GM21423 (cell line): ENCODE results near the gene ALDH1L2.

Experiments
- ATAC-seq: cut with Tn5 transposase; IDR thresholded peaks from one replicate; pipeline ENCODE4 v1.9.1; 2021; ENCODE audit warnings: mild to moderate bottlenecking, moderate library complexity; ENCODE audit not compliant: unreplicated experiment

Gene ALDH1L2

DNA sequence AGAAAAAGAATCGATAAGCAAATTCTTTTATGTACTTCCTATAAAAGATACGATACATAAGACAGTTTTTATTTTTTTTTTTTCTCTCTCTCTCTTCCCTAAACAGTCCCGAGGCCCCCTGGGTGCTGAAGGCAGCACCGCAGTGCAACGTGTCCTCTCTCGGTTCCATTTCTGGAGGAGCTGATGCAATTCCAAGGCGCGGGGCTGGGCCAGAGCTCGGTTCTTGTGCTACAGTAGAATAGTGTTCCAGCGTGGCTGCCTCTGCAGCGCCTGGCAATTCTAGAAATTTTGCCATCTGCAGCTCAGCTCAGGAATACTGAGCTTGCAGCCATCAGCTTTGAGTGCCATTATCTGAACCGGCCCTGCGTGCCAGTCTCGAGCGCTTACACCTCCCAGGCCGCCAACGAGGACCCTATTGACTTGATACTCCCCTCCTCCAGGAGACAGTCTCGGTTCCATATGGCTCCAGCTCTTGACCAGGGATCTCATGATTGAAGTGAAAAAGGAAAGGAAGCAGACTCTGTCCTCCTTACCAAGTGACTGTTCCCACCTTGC is 630 bp downstream of the ALDH1L2 start:
- peak; percentile 29 for ATAC-seq

DNA sequence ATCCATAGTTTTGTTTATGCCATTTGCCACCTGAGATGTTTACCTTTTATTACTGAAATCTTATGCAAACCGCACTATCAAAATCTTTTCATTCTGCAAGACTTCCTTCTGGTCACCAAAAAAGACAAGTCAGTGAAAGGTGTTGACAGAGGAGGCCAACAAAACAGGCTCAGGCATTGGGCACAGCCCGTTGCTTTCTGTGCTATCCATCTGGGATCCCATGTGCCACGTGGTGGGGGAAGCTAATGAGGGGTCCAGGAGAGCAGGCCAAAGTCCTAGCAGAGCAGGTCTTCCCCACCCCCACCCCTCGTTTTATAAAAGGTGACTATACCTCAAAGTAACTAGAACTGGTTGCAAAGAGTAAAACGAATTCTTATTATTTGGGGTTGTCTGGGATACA is 1.2 kb downstream of the ALDH1L2 start:
- ATAC-seq = no peak

DNA sequence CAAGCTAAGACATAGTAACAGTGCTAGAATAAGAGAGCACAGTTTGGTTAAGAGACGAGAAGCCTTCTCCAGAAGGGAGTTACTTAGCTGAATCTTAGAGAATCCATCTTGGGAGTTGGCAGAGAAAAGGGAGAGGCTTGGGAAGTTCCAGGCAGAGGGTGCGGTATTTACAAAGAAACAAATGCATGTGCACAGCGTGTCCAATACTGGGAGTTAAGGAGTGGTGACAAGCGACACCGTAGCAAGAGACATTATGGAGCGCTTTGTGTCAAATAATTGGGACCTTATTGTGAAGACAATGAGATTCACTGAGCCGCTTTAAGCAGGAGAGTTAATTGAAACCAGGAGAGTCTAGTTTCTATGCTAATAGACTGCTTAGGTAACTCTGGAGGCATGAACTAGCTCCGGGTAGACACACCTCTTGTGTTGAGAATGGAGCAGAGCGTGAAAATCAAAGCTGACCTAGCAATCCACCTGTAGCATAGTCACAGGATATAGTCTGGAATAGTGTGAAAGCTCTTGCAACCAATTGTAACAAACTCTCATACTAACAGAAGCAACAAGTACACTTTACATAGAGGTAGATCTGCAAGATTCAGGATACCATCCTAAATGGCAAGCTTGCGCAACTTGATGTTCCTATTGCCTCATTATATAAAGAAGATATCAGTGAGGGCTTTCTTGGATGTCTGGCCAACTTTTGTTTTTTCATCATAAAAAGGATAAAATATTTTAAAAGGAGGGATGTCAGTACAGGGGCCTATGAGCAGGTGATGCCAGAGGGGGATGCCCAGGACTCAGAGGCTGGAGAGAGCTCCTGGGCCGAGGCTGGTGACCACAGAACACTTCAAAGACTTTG is 5.3 kb downstream of the ALDH1L2 start:
- no peak for ATAC-seq

DNA sequence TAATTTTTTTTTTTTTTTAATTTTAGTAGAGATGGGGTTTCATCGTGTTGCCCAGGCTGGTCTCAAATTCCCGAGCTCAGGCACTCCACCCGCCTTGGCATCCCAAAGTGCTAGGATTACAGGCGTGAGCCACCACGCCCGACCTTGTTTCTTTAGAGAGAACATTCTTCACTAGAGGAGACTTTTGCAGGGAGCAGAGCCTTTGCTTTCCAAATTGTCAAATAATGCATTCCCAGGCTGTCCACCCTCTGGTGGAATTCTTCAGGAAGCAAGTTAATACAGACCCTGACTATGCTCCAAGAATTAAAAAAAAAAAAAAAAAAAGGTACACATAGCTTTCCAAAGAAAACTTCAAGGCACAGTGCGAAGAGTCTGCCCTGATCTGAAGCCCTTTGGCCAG is 6.8 kb downstream of the ALDH1L2 start:
- ATAC-seq = no peak

DNA sequence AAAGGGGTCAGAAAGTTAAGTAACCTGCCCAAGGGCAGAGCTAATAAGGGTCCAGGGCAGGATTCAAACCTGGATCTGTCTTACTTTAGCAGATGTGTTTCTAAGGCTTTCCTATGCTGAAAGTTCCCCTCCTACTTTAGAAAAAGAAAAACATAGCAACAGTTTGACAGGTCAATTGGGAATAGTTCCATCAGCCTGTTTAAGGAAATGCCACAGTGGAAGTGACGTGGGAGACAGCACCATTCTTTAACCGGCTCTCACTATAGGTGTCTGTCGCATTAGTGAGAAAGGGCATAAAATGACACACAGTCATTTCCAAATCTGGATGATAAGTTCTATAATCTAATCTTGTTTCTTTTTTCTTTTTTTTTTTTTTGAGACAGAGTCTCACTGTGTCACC is 7.3 kb downstream of the ALDH1L2 start:
- ATAC-seq = no peak

DNA sequence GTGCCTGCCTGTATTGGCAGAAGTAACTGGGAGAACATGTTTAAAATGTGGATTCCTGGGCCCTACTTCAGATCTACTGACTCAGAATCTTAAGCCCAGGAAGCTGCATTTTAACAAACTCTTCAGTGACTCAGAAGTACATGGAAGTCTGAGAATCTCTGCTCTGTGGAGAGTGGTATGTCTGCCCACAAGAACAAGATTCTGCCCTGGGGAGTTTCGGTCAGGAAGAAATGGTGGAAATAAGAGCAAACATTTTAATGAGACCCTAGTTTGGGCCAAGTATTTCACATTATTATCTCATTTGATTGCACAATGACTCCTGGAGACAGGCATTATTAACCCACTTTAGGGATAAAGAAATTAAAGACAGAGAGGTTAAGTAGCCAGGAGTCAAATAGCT is 8.2 kb downstream of the ALDH1L2 start:
- ATAC-seq = no peak

DNA sequence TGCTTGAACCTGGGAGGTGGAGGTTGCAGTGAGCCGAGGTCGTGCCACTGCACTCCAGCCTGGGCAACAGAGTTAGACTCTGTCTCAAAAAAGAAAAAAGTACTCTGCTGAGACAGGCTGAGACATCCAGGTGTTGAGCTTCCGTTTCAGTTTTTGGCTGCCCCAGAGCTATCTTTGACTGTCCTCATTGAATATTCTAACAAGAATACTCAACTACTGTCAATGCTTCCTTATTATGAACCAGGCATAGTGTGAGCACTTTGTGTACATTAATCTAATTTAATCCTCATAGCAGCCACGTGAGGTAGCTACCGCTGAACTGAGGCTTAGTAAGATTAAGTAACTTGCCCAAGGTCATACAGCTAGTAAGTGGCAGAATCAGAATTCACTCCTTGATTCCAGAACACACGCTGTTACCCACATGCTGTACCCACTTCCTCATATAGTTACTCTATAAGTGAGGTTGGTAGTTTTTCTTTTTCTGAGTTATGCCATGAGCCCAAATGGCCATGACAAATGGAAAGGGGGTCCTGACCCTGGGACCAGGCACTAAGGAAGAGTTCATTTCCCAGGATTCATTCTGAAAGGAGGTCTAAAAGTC is 11.3 kb downstream of the ALDH1L2 start:
- no peak for ATAC-seq

DNA sequence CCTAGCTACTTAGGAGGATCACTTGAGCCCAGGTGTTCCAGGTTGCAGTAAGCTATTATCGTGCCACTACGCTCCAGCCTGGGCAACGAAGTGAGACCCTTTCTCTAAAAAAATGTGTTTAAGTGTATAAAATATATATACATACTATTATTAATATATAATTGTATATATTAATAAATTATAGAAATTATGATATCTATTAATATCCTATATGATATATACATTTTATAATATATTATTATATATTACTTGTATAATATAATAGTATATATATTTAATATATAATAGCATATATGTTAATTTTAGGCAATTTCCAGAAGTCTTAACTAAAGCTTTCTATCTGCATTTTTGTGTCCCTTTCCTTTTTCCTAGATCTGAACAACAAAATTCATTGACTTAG is 12.3 kb downstream of the ALDH1L2 start:
- ATAC-seq = no peak

DNA sequence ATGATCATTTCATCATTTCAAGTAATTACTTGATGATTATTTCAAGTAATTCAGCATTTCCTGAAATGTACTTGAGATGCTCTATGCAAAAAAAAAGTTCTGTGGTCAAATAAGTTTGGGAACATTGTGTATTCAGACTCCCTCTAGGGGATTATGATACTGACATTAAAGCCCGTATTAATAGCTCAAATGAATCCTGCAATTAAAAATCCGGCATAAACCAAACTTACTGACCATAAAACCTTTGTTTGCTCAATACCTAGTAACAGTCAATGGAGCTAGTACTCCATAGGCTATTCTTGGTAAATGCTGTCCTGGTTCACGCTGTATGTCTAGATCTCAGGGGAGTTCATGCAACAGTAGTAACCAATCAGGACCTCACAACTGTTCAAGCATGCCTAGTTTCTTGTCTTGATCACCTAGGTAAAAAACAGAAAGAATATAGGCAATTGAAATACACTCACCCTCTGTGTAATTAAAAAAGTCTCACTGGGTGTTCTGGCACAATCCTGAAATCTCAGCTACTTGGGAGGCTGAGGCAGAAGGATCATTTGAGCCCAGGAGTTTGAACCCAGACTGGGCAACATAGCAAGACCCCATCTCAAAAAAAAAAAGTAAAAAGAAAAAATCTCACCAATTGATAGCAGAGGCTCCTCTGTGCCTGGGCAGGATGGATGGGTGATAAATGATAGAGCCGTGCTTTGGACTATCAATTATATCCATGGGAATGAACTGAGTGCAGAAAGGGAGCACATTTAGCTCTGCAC is 14.1 kb downstream of the ALDH1L2 start:
- no peak for ATAC-seq

DNA sequence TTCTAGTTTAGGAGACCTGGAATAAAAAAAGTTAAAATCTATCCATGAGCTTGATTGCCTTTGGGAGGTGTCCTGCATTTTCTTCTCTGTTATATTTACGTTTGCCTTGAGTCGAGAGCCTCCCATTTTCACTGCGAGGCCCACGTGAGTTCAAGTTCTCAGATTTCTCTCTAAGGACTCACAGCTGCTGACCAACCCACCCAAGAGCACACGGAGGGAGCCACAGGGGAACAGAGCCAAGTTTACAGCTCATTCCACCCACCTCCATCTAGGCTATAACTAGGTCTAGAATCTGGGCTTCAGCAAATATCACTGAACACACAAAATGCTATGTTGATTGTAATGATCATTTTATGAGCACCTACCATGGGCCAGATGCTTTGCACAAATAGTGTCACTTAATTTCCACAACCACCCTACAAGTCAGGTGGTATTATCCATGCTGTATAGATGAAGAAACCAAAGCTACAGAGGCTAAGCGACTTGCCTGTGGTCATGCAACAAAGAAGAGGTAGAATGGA is 16.7 kb downstream of the ALDH1L2 start:
- ATAC-seq = no peak

DNA sequence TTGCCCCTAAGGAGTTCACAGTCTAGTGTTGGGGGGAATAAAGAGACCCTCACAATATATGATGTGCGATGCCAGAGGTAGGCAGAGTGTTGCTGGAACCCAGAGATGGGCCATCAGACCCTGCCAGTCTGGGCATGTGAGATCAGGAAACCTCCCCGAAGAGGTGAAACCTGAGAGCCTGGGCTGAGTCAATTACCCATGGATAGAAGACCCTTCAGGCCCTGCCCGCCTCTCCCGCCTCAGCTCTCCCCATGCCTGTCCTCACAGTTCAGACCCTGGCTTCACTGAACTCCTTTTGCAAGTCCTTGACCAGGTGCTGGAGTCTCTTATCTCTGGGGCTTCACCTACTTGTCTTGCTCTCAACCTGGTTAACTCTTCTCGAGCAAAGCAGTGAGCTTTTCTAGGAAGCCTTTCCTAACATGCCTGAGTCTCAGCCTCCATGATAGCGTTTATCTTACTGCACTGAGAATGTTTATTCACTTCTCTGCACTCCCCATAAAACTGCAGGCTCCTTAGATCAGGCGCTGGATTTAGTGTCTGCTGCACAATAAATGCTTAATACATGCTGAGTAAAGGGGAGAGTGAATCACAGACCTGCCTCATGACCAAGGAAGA is 19.6 kb downstream of the ALDH1L2 start:
- no peak for ATAC-seq

DNA sequence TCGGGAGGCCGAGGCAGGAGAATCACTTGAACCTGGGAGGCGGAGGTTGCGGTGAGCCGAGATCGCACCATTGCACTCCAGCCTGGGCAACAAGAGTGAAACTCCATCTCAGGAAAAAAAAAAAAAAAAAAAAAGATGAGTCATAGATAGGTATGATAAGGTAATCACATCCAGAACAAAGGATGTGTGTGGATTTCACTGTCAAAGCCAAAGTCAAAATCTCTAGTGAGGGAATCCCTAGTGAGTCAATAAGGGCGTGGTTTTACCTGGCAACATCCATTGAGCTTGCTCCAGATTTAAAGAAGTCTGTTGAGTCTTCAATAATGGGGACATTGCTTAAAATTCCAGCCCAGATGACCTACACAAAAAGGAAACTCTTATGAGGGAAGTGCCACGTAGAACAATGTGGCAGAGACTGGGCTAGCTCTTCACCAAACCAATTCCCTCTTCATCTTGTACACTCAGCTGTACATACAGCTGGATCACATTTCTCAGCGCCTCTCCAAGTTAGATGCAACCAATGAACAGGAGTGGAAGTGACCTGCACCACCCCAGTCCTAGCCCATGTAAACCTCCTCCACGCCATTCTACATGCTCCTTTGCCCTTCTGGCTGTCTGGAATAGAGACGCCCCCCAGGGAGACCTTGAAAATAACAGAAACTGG is 23.4 kb downstream of the ALDH1L2 start:
- ATAC-seq = no peak

DNA sequence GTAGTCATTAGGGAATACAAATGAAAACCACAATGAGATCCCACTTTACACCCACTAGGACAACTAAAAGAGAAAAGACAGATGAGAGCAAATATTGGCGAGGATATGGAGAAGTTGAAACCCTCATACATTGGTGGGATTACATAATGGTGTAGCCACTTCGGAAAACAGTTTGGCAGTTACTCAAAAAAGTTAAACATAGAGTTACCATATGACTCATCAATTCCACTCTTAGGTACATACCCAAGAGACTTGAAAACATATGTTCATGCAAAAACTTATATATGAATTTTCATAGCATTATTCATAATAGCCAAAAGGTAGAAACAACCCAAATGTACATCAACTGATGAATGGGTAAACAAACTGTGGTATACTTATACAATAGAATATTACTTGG is 27.1 kb downstream of the ALDH1L2 start:
- no peak for ATAC-seq

DNA sequence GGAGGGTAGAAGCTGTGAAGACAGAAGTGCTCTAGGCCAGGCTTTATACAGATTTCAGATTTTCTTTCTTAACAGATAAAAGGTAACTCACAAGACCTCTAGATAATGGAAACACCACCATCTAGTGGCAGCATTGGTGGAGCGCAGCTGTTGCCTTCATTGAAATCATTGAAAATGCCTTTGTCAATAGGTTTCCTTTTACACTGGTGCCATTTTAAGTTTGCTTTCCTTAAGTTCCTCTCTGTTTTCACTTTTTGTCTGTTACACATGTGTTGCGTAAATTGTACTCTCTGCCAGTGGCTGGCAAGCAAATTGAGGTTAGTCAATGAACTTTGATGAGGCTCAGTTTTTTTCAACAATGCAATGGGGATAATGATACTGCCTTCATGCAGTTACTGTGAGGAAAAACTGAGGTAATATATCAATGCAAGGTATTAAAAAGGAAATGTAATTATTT is 31.1 kb downstream of the ALDH1L2 start:
- peak; percentile 64 for ATAC-seq

DNA sequence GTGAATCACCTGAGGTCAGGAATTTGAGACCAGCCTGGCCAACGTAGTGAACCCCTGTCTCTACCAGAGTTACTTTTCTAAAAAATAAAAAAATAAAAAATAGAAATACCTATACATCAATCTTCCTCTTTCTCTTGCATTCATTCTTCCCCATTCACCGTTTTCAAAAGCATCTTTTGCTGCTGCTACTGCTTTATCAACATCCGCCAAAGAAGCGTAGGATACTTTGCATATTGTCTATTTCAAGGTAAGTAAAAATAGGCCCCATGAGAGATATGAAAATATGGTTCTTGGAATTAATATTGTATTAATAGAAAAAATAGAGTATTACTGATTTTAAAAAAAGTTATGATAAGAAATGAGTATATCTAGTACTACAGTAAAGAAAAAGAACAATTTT is 32.3 kb downstream of the ALDH1L2 start:
- no peak for ATAC-seq

DNA sequence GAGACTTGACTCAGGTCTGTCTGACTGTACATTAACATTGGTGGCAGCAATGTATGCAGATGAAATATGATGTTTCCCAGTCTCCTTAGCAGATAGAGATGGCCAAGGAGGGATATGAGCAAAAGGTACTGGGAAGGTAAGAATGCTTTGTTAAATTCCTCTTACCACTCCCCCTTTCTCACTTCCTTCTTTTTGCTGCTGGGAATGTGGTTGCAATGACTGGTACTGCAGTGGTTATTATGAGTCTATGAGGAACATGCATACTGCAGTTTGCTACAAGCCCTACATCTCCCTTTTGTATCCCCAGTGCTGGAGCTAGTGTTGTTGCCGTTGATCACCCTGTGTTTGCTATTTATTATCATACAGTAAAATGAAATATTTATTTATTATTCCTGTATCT is 35.9 kb downstream of the ALDH1L2 start:
- no peak for ATAC-seq

DNA sequence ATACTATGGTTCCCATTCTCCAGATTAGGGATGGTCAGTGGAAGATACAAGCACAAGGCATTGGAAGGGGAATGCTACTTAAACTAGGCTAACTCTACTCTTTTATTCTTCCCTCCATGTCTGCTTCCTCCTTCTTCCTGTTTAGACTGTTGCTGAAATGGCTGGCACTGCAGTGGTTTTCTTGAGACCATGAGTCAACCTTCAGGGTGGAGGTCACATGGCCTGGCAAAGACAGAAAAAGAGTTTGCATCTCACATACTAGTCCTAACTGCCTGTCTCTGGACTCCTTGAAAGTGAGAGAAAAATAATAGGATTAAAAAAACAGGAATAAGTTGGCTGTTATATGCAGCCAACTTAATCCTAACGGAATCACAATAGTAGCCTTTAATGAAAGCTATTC is 37.0 kb downstream of the ALDH1L2 start:
- ATAC-seq = no peak

DNA sequence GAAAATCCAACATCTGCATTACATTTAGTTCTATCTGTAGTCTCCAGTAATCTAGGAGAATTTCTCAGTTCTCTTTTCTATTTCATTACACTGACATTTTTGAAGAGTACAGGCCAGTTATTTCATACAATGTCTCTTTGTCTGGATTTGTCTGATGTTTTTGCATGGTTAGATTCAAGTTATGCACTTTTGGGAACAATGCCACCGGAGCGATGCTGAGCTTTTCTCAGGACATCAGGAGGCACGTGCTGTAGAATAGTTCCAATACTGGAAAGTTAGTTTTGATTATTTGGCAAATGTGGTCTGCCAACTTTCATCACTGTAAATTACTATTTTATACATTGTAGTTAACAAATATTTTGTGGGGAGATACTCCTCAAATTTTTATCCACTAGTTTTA is 43.1 kb downstream of the ALDH1L2 start:
- no peak for ATAC-seq

DNA sequence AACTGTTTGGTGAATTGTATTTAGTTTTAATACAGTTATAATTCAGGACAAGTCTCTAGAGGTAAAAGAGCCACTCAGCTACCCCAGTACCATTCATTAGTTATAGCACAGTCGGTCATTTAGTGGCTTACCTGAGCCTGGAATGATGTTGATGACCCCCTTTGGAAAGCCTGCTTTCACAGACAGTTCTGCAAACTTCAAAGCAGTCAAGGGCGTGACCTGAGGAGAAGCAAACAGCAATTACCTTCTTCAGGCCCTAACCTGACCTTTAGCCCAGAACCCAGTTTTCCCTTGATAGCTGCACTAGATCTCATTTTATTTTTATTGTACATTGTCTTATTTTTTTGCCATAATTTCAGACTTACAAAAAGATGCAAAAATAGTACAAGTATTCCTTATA is 43.8 kb downstream of the ALDH1L2 start:
- ATAC-seq = no peak

DNA sequence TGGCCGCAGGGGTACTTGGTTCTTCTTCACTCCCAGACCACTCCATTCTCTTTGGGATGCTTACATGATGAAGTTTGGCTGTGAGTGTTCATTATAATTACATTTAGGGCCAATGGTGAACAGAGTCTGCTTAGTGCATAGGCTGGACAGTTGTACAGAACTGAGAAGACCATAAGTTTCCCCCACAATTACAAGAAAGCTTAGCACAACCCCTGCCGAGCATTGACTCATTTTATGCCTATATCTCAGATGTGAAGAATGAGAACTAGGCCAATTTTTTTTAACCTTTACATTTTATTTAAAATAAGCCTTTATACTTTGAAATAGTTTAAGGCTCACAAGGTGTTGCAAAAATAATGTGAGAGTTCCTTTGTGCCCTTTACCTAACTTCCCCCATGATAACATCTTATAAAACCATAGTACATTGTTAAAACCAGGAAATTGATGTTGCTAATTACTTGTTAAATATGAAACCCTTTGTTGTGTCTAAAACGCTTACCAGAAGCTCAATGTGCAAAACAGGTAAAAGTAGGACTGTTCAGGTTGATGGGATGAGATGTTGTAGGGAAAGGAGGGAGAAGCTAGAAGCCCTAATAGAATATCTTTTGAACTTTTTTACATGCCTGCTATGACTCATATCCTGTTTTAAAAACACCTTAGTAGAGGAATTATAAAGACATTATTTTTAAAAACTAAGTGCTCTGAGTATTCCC is 47.2 kb downstream of the ALDH1L2 start:
- ATAC-seq = no peak
